Progenitor cell of endocrine pancreas (in vitro differentiated cells): Measurements from ENCODE around the gene RUNDC3A. TPM values are rescaled to one million over a fixed set of nuclear protein-coding genes. Genes with fewer than 3 reads are reported as not detected.

Experiments used
- DNase-seq: peaks from one replicate; pipeline ENCODE4 v3.0.0; 2021; ENCODE audit warnings: low spot score; ENCODE audit not compliant: unreplicated experiment
- H3K27ac Mint-ChIP-seq: 2 replicates; pipeline ENCODE4 v1.8.0; 2021; ENCODE audit warnings: mild to moderate bottlenecking, moderate library complexity, mixed read lengths
- H3K27me3 Mint-ChIP-seq: 2 replicates; pipeline ENCODE4 v1.8.0; 2021; ENCODE audit warnings: mixed read lengths
- H3K36me3 Mint-ChIP-seq: 2 replicates; pipeline ENCODE4 v1.8.0; 2022; ENCODE audit warnings: mixed read lengths; ENCODE audit not compliant: insufficient read depth
- H3K4me1 Mint-ChIP-seq: 2 replicates; pipeline ENCODE4 v1.8.0; 2021; ENCODE audit warnings: low read depth, mixed read lengths
- H3K4me3 Mint-ChIP-seq: 2 replicates; pipeline ENCODE4 v1.8.0; 2021; ENCODE audit warnings: low read depth, mild to moderate bottlenecking, moderate library complexity, mixed read lengths
- H3K9me3 Mint-ChIP-seq: 2 replicates; pipeline ENCODE4 v1.8.0; 2021; ENCODE audit warnings: low read depth, mixed read lengths
- CTCF ChIP-seq: fragments of 200-600 bp; sonication (generic); IDR thresholded peaks from one replicate; pipeline ENCODE4 v1.5.0; 2021; ENCODE audit warnings: antibody characterized with exemption, mild to moderate bottlenecking; ENCODE audit not compliant: unreplicated experiment
- total RNA-seq: library from RNA; stranded (reverse); gene quantifications from 2 replicates; pipeline ENCODE4 v1.2.1, GENCODE V29; 2021

Gene RUNDC3A
- total RNA-seq, 1 donor from 2014 or later, result 9.3 TPM

- Mint-ChIP-seq H3K9me3 (no peaks in the 10 kb centered on the region), H3K27me3 (peaks cover 38% of the 10 kb centered on the region), H3K36me3 (no peaks in the 10 kb centered on the region), H3K4me3 (peak overlapping the region; percentile 64), H3K4me1 (peaks cover 3% of the 10 kb centered on the region), H3K27ac (no peak overlapping the region)
- no peak for TF ChIP-seq CTCF
- DNase-seq, result no peak
Observed at GRCh38 chr17:44307387-44308186, 814 bp upstream of the RUNDC3A start.

GRCh38 chr17:44308865-44309264 is 464 bp downstream of the RUNDC3A start:
- DNase-seq, result no peak
- Mint-ChIP-seq H3K4me1 (peaks cover 3% of the 10 kb centered on the region), H3K27me3 (peaks cover 47% of the 10 kb centered on the region), H3K27ac (no peak overlapping the region), H3K9me3 (no peaks in the 10 kb centered on the region), H3K36me3 (no peaks in the 10 kb centered on the region), H3K4me3 (peak overlapping the region; percentile 55)
- TF ChIP-seq CTCF, result no peak

GRCh38 chr17:44309472-44309871 is 1.1 kb downstream of the RUNDC3A start:
- no peak for DNase-seq
- H3K4me3 Mint-ChIP-seq, result peak overlapping the region; percentile 55
- H3K27ac Mint-ChIP-seq, result no peak overlapping the region
- H3K9me3 Mint-ChIP-seq, result no peaks in the 10 kb centered on the region
- H3K4me1 Mint-ChIP-seq, result peaks cover 3% of the 10 kb centered on the region
- no peak for TF ChIP-seq CTCF
- peaks cover 50% of the 10 kb centered on the region for H3K27me3 Mint-ChIP-seq
- no peaks in the 10 kb centered on the region for H3K36me3 Mint-ChIP-seq

- H3K27me3 Mint-ChIP-seq, result peaks cover 53% of the 10 kb centered on the region
- no peaks in the 10 kb centered on the region for H3K36me3 Mint-ChIP-seq
- no peak for TF ChIP-seq CTCF
- no peak overlapping the region for H3K4me3 Mint-ChIP-seq
- H3K9me3 Mint-ChIP-seq, result no peaks in the 10 kb centered on the region
- DNase-seq, result no peak
- H3K27ac Mint-ChIP-seq, result no peak overlapping the region
- H3K4me1 Mint-ChIP-seq, result peaks cover 3% of the 10 kb centered on the region
Observed at GRCh38 chr17:44310188-44310587, 1.8 kb downstream of the RUNDC3A start.

GRCh38 chr17:44310609-44311376 is 2.4 kb downstream of the RUNDC3A start:
- TF ChIP-seq CTCF, result no peak
- Mint-ChIP-seq H3K27ac (no peak overlapping the region), H3K9me3 (no peaks in the 10 kb centered on the region), H3K4me3 (no peak overlapping the region), H3K27me3 (peaks cover 58% of the 10 kb centered on the region), H3K4me1 (peaks cover 7% of the 10 kb centered on the region), H3K36me3 (no peaks in the 10 kb centered on the region)
- DNase-seq, result no peak
